ENCODE measurements around the gene MUC7. TPM values are rescaled to one million over a fixed set of nuclear protein-coding genes. Genes with fewer than 3 reads are reported as not detected.
"Not testable (repeated sequence)": the region's sequence is repeated elsewhere in the genome, so short reads cannot be mapped to it uniquely, and the experiment has no call there.

Gene MUC7
- total and polyA plus RNA-seq, 2 donors (not counting 1 experiment from before 2014, with no cell fraction given), result not detected

- Histone ChIP-seq H4K20me1 (ENCODE audit: control insufficient read depth, extremely low read depth, insufficient read depth, low read length) (no peaks in the 10 kb centered on the region), H3K9me3 (ENCODE audit: control insufficient read depth, insufficient read depth, low read depth, low read length) (no peaks in the 10 kb centered on the region), H3K4me2 (ENCODE audit: extremely low read depth, insufficient read depth, low read length) (no peak overlapping the region), H3K9ac (ENCODE audit: insufficient read depth, low read length) (no peak overlapping the region), H3K27ac (ENCODE audit: insufficient read depth, low read length) (no peak overlapping the region), H3K4me3 (replicated peaks in 1 of 4; ENCODE audit: control extremely low read depth in 1 of 4, insufficient read depth in 1 of 4, low read depth in 3 of 4, low read length in 4 of 4) (no peak overlapping the region), H3K27me3 (ENCODE audit: control insufficient read depth, insufficient read depth, low read length) (no peaks in the 10 kb centered on the region), H3K79me2 (ENCODE audit: control insufficient read depth, insufficient read depth, low read length) (no peaks in the 10 kb centered on the region), H2AFZ (ENCODE audit: low read length) (no peak overlapping the region), H3K4me1 (ENCODE audit: control insufficient read depth, extremely low read depth, insufficient read depth, low read length) (no peaks in the 10 kb centered on the region), H3K36me3 (ENCODE audit: control insufficient read depth, insufficient read depth, low read length) (no peaks in the 10 kb centered on the region)
- peak in 1 of 2 donors; percentile 3 for DNase-seq (ENCODE audit: low read depth in 2 of 2)
- no peak for TF ChIP-seq CTCF (conservative IDR thresholded peaks at IDR 0.05 in 1 of 2, IDR thresholded peaks at IDR 0.05 in 1 of 2; ENCODE audit: low read depth in 1 of 2, low read length in 2 of 2)
- no peak for TF ChIP-seq EZH2 (IDR thresholded peaks at IDR 0.05; ENCODE audit: low read length, missing control alignments)
Measured at GRCh38 chr4:70473679-70474078, 1.7 kb downstream of the MUC7 start.

GRCh38 chr4:70488748-70489147, 16.8 kb downstream of the MUC7 start:
- DNase-seq (ENCODE audit: low read depth in 2 of 2), result no peak
- no peaks in the 10 kb centered on the region for H4K20me1 ChIP-seq (ENCODE audit: control insufficient read depth, extremely low read depth, insufficient read depth, low read length)
- TF ChIP-seq EZH2 (IDR thresholded peaks at IDR 0.05; ENCODE audit: low read length, missing control alignments) (no peak), CTCF (conservative IDR thresholded peaks at IDR 0.05 in 1 of 2, IDR thresholded peaks at IDR 0.05 in 1 of 2; ENCODE audit: low read depth in 1 of 2, low read length in 2 of 2) (no peak)

GRCh38 chr4:70496231-70496630, 24.2 kb downstream of the MUC7 start:
- Histone ChIP-seq H3K9me3 (ENCODE audit: control insufficient read depth, insufficient read depth, low read depth, low read length) (no peaks in the 10 kb centered on the region), H3K27ac (ENCODE audit: insufficient read depth, low read length) (no peak overlapping the region), H3K4me3 (replicated peaks in 1 of 4; ENCODE audit: control extremely low read depth in 1 of 4, insufficient read depth in 1 of 4, low read depth in 3 of 4, low read length in 4 of 4) (no peak overlapping the region), H3K4me1 (ENCODE audit: control insufficient read depth, extremely low read depth, insufficient read depth, low read length) (no peaks in the 10 kb centered on the region), H3K27me3 (ENCODE audit: control insufficient read depth, insufficient read depth, low read length) (no peaks in the 10 kb centered on the region), H3K36me3 (ENCODE audit: control insufficient read depth, insufficient read depth, low read length) (no peaks in the 10 kb centered on the region), H3K79me2 (ENCODE audit: control insufficient read depth, insufficient read depth, low read length) (no peaks in the 10 kb centered on the region), H3K4me2 (ENCODE audit: extremely low read depth, insufficient read depth, low read length) (no peak overlapping the region), H4K20me1 (ENCODE audit: control insufficient read depth, extremely low read depth, insufficient read depth, low read length) (no peaks in the 10 kb centered on the region), H2AFZ (ENCODE audit: low read length) (no peak overlapping the region), H3K9ac (ENCODE audit: insufficient read depth, low read length) (no peak overlapping the region)
- DNase-seq (ENCODE audit: low read depth in 2 of 2), result no peak
- TF ChIP-seq EZH2 (IDR thresholded peaks at IDR 0.05; ENCODE audit: low read length, missing control alignments) (no peak), CTCF (conservative IDR thresholded peaks at IDR 0.05 in 1 of 2, IDR thresholded peaks at IDR 0.05 in 1 of 2; ENCODE audit: low read depth in 1 of 2, low read length in 2 of 2) (no peak)

More at GRCh38 chr4:70488748-70489147, 16.8 kb downstream of the MUC7 start:
- Histone ChIP-seq H3K27ac (ENCODE audit: insufficient read depth, low read length) (no peak overlapping the region), H3K79me2 (ENCODE audit: control insufficient read depth, insufficient read depth, low read length) (no peaks in the 10 kb centered on the region), H2AFZ (ENCODE audit: low read length) (no peak overlapping the region), H3K36me3 (ENCODE audit: control insufficient read depth, insufficient read depth, low read length) (no peaks in the 10 kb centered on the region), H3K9ac (ENCODE audit: insufficient read depth, low read length) (no peak overlapping the region), H3K4me3 (replicated peaks in 1 of 4; ENCODE audit: control extremely low read depth in 1 of 4, insufficient read depth in 1 of 4, low read depth in 3 of 4, low read length in 4 of 4) (no peak overlapping the region), H3K27me3 (ENCODE audit: control insufficient read depth, insufficient read depth, low read length) (no peaks in the 10 kb centered on the region), H3K4me2 (ENCODE audit: extremely low read depth, insufficient read depth, low read length) (no peak overlapping the region), H3K4me1 (ENCODE audit: control insufficient read depth, extremely low read depth, insufficient read depth, low read length) (no peaks in the 10 kb centered on the region), H3K9me3 (ENCODE audit: control insufficient read depth, insufficient read depth, low read depth, low read length) (no peaks in the 10 kb centered on the region)

GRCh38 chr4:70501838-70502237, 29.8 kb downstream of the MUC7 start:
- not testable (repeated sequence) for H3K27ac ChIP-seq (ENCODE audit: insufficient read depth, low read length); H3K9ac ChIP-seq (ENCODE audit: insufficient read depth, low read length); H3K79me2 ChIP-seq (ENCODE audit: control insufficient read depth, insufficient read depth, low read length); H3K9me3 ChIP-seq (ENCODE audit: control insufficient read depth, insufficient read depth, low read depth, low read length); H3K4me3 ChIP-seq (replicated peaks in 1 of 4; ENCODE audit: control extremely low read depth in 1 of 4, insufficient read depth in 1 of 4, low read depth in 3 of 4, low read length in 4 of 4); H3K27me3 ChIP-seq (ENCODE audit: control insufficient read depth, insufficient read depth, low read length); H3K36me3 ChIP-seq (ENCODE audit: control insufficient read depth, insufficient read depth, low read length); H4K20me1 ChIP-seq (ENCODE audit: control insufficient read depth, extremely low read depth, insufficient read depth, low read length); H3K4me1 ChIP-seq (ENCODE audit: control insufficient read depth, extremely low read depth, insufficient read depth, low read length); H3K4me2 ChIP-seq (ENCODE audit: extremely low read depth, insufficient read depth, low read length); H2AFZ ChIP-seq (ENCODE audit: low read length)
- DNase-seq (ENCODE audit: low read depth in 2 of 2), result peak in 1 of 2 donors; percentile 16

Measured in fibroblast of lung (primary cell).